GM19467 (cell line): Measurements from ENCODE around the gene HIVEP2.

Source experiments
- ATAC-seq: cut with Tn5 transposase; IDR thresholded peaks from one replicate; pipeline ENCODE4 v1.9.1; 2021; ENCODE audit warnings: mild to moderate bottlenecking, moderate library complexity; ENCODE audit not compliant: unreplicated experiment

The HIVEP2 gene

DNA sequence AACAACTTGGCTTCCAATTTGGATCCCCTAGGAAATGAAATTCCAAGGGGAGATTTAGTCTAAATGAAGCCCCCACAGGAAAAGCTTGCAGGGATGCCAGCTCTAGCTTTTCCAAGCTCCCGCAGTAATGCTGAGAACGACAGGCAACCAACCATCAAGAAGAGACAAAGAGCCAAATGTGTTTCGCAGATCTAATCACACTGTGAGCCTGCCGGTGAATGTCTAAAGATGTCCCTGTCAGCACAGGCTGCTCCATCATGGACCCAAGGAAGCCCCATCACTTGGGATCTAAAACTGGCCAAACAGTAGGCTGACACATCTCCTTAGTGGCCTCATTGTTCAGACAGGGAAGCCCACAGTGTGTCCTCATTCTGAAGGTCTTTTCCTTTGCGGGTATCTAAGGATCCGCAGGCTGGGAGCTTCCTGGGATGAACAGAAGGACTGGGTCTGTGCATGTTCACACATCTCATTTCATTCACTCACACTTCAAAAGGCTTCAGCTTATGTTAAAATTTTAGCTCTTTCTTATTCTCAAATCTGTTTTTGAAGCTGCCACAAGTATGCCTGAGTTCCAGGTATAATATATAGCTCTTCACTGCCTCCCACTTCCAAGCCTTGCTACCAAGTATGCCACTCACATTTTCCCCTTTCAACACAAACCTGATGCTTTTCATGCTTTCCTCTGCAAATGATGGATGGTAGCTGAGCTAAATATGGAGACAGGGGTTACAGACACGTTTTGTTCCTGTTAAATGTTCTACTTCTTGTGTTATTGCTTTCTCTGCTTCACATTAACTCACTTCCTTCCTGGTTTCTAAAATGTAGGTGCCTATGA, 229.8 kb downstream of the HIVEP2 start:
- ATAC-seq, result no peak

DNA sequence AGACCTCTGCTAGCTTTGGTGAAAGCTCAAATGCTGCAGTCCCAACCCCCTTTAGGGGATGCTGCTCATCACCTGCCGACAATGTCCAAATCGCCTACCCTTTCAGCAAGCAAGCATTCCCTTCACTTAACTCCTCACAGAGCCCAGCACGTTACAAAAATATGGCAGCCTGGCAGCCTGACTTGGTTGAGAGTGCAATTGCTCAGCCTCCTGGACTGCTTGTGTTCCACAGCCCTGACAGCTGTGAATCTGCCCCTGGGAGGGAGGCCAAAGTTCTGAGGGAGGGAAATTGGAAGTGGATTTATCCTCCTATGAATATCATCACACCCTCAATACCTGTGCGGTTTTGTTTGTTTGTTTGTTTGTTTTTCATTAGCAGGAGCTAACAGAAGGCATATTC, 231.0 kb downstream of the HIVEP2 start:
- ATAC-seq, result no peak

DNA sequence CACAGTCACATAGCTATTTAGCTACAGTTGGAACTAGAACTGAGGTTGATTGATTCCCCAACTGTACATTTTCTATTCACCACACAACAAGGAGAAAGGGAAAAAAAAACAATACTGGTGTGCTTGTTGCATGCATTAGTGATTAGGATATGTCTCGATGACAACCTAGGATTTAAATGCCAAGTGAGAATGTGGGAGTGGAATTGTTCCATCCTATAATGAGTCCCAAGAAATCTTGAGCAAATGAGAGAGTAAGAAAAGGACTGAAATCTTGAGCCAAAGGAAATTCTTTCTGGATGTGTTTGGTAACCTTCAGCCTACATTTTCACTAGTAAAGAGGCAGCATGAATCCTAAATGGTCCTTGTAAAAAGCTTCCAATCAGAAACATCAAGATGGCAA, 232.7 kb downstream of the HIVEP2 start:
- ATAC-seq, result no peak

DNA sequence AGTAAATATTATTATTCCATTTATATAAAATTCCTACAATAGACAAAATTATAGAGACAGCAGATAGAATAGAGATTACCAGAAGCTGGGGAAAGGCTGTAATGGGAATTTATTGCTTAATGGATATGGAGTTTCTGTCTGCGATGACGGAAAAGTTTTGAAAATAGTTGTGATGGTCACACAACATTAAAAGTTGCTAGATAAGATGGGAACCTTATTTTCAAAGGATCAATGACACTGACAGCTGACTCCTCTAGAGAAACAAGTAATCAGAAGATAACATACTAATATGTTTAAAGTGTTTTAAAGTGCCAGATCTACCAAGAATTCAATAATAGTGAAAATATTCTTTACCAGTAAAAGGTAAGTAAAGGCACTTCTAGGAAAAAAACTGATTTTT, 236.3 kb downstream of the HIVEP2 start:
- no peak for ATAC-seq

DNA sequence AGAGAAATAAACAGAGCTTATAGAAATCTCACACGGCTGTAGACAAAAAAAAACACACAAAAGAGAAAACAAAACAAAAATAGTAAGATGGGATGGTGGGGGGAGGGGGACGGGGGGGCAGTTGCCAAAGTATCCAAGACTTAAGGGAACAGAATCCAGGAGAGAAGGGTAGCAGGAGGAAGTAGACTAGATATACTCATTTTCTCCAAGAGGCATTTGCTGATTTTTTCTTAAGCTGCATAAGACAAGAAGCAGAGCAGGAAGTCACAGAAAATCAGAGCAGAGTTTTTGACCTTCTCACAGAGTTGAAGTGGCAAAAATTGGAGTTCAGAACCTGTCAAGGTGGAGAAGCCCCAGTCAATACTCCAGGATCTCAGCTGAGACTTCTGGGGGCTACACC, 237.7 kb downstream of the HIVEP2 start:
- no peak for ATAC-seq

DNA sequence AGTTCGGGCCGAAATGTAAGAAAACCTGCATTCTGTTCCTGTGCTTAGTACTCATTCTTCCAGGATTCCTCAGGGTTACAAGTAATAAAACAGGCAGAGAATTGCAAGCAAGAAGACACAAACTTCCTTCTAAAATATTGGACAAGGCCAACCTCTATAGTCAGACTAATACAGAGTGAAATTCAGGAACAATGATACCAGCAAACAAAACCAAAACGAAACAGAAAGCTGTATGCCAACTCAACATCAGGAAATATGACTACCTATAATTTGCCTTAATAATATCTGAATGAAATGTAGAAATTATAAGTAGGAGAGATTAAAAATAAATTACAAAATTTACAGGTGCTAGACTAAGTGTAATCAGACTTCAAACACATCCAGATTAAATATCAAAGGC, 238.8 kb downstream of the HIVEP2 start:
- no peak for ATAC-seq

DNA sequence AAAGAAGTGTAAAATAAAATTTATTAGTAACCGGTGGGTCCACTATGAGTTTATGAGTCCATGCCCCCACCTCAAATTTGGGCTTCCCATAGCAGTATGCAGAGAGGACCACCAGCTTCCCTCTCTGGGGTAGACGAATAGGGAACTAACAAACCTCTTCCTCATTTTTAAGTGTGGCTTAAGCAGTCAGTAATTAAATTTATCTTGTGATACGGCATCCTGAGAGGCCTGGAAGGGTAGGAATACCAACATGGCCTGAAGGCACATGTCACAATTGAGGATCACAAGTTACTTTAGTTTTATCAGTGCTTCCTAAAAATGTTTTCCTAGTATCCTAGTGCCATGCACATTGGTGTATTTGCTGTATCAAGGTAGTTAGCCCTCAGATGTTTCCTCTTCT, 239.9 kb downstream of the HIVEP2 start:
- no peak for ATAC-seq

DNA sequence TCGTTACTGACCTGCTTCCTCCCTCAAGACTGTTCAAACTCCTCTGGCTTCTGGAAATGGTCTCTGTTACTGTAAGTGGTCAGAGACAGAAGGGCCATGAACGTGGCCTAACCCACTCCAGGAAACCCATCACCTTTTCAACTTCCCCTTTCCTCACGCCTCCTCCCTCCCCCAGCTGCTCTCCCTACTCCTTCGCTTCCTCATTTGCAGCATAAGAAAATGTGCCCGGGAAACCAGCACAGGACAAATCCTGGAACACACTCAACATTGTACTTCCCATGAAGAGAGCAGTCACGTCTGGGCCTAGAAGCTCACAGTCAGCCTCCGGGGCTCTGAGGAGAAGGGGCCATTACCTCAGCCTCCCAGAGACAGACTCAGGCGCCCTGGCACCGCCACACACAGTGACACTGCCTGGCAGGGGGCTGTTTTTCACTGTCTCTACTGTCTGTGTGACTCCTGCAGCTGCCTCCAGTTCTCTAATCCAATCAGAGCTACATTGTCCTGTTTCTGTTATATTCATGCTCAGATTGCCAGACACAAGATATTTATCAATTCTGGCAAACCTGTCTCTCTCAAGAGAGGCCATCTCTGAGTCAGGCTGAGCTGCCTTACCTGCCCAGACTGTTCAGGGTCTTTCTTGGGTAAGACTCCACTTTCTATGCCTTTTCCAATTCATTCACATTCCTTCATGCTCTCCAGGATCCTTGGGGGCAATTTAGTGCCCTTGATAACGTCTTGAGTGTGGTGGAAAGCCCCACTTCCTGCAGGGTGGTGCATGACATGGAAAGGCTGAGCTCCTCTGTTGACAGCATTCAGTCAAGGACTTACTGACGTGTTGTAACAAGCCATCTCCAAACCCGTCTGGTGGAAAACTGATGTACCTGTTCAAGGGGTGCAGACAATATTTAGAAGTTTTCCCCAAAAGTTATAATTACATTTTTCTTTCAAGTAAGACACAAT, 242.2 kb downstream of the HIVEP2 start:
- no peak for ATAC-seq
